Panc1 (cell line): Measurements from ENCODE around the gene CHST13.

Experiments
- CTCF ChIP-seq: fragments of 450-650 bp; IDR thresholded peaks from 2 replicates; pipeline ENCODE4 v1.5.1; 2017; ENCODE audit warnings: mild to moderate bottlenecking
- SIN3A ChIP-seq: IDR thresholded peaks from 2 replicates; pipeline ENCODE4 v1.6.1; 2012; ENCODE audit warnings: low read depth, mild to moderate bottlenecking, low read length, moderate library complexity, borderline replicate concordance; ENCODE audit not compliant: insufficient read depth

DNA sequence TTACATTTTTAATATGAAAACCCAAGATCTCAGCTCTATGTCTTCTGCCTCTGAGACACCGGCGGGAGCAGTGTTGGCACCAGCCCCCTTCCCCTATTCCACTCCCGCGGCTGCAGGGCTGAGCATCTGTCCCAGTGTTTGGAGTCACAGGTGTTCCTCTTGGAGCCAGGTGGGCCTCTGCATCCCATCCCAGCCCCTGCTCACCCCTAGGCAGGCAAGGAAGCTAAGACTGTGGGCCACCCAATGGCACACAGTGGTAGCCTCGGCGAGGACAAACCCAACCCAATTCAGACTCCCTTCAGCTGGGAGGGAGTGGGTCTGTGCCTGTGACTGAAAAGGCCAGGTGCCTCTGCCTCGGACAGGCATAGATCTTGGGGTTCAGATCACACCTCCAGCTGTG is 3.1 kb downstream of the CHST13 start:
- TF ChIP-seq CTCF (no peak), SIN3A (no peak)
